Right atrium auricular region (tissue), 2 donors: ENCODE measurements around the gene RPL10. TPM values are rescaled to one million over a fixed set of nuclear protein-coding genes. Genes with fewer than 3 reads are reported as not detected.

Experiments
- DNase-seq: peaks from one replicate; pipeline ENCODE4 v3.0.0-alpha.2; 2019; ENCODE audit warnings: low spot score
- H3K27ac ChIP-seq, 2 donors: fragments of 200-600 bp; sonication (generic); 1 replicate in 1 of 2; 2 replicates in 1 of 2; pipeline ENCODE4 v1.5.1; 2016 to 2019
- H3K27me3 ChIP-seq, 2 donors: fragments of 200-600 bp; sonication (generic); one replicate each; pipeline versions ENCODE4 v1.5.1 to v1.6.0; 2017 to 2019
- H3K36me3 ChIP-seq: fragments of 200-600 bp; sonication (generic); one replicate; pipeline ENCODE4 v1.5.1; 2016
- H3K4me1 ChIP-seq, 2 donors: fragments of 200-600 bp; sonication (generic); one replicate each; pipeline versions ENCODE4 v1.5.1 to v1.6.0; 2017 to 2019
- H3K4me3 ChIP-seq, 2 donors: fragments of 200-600 bp; sonication (generic); 1 replicate in 1 of 2; 2 replicates in 1 of 2; pipeline ENCODE4 v1.5.1; 2017 to 2019; ENCODE audit warnings: mild to moderate bottlenecking in 1 of 2, moderate library complexity in 1 of 2
- H3K9me3 ChIP-seq, 2 donors: fragments of 200-600 bp; sonication (generic); one replicate each; pipeline ENCODE4 v1.5.1; 2019
- CTCF ChIP-seq, 2 donors: fragments of 200-600 bp; sonication (generic); IDR thresholded peaks; one replicate each; pipeline ENCODE4 v1.5.1; 2019; ENCODE audit warnings: antibody characterized with exemption in 2 of 2
- total RNA-seq, 2 donors: library from RNA; depleted of rRNA; stranded (reverse); fragments of >200 nt; gene quantifications; one replicate each; pipeline ENCODE4 v1.1.0, GENCODE V29; 2016

The RPL10 gene
- total RNA-seq, 2 donors from 2014 or later, result 1,667 to 4,587 TPM

GRCh38 chrX:154373340-154374306, 24.6 kb upstream of the RPL10 start:
- H3K9me3 ChIP-seq, result no peaks in the 10 kb centered on the region
- H3K27ac ChIP-seq, result peak overlapping the region; percentile 84 to 96
- H3K4me3 ChIP-seq, result peak overlapping the region; percentile 74 to 78
- peaks cover 15% of the 10 kb centered on the region for H3K36me3 ChIP-seq
- H3K27me3 ChIP-seq, result no peaks in the 10 kb centered on the region
- H3K4me1 ChIP-seq, result peaks cover 0 to 25% of the 10 kb centered on the region in 2 donors
- peak; percentile 49 to 75 for TF ChIP-seq CTCF (IDR thresholded peaks at IDR 0.05)
- DNase-seq, result peak; percentile 81

DNA sequence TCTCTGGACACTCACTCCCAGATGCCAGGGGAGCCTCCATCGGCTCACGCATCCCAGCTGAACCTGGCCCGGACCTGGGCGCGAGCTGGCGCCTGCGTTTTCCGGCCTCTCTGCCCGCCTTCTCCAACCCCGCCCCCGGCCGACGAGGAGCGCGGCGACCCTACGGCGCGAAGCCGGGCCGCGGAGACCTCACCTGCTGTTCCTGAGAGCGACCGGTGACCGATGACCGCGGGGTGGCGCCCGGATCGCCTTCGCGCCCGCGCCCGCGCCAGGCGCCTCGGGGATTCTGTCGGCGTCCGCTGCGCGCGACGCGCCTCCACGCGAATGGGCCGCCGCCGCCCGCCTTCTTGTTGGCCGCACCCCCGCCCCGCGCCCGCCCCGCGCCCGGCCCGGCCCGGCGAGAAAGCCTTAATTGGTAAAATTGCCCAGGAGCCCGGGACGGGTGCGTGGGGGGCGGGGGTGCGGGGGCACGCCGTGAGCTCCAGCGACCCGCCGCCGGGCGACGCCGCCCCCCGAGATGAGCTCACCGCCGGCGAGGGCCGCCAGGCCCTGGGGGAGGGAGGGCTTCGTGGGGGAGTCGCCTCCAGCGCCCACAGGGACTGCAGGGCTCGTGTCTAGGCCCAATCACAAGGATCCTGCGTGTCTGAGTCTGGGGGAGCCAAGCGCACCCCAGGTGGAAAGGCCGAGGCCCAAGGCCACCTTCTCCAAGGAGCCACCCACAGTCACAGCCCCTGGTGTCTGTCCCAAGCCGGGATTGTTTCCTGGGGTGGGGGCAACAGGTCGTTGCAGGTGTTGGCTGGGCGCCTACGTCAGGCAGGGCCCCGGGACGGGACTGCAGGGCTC, 23.6 kb upstream of the RPL10 start, which contains the start of gene FLNA:
Gene FLNA (minus strand): TSS at position 322 of the 843 bp plus-strand sequence. CDS start 3,389 bp downstream, outside the sequence.
- no peaks in the 10 kb centered on the region for H3K27me3 ChIP-seq
- H3K27ac ChIP-seq, result peak within 1 kb of the TSS; percentile 84 to 96
- H3K9me3 ChIP-seq, result no peaks in the 10 kb centered on the region
- peak within 1 kb of the TSS; percentile 74 to 78 for H3K4me3 ChIP-seq
- TF ChIP-seq CTCF (IDR thresholded peaks at IDR 0.05), result no peak
- no peak for DNase-seq
- peaks cover 9% of the 10 kb centered on the region for H3K36me3 ChIP-seq
- H3K4me1 ChIP-seq, result peaks cover 0 to 25% of the 10 kb centered on the region in 2 donors

GRCh38 chrX:154375156-154375504, 23.0 kb upstream of the RPL10 start:
- Histone ChIP-seq H3K27ac (peak overlapping the region; percentile 84 to 96), H3K27me3 (no peaks in the 10 kb centered on the region), H3K36me3 (peaks cover 8% of the 10 kb centered on the region), H3K9me3 (no peaks in the 10 kb centered on the region), H3K4me3 (peak overlapping the region; percentile 74 to 78), H3K4me1 (peaks cover 0 to 27% of the 10 kb centered on the region in 2 donors)
- no peak for DNase-seq
- no peak for TF ChIP-seq CTCF (IDR thresholded peaks at IDR 0.05)

DNA sequence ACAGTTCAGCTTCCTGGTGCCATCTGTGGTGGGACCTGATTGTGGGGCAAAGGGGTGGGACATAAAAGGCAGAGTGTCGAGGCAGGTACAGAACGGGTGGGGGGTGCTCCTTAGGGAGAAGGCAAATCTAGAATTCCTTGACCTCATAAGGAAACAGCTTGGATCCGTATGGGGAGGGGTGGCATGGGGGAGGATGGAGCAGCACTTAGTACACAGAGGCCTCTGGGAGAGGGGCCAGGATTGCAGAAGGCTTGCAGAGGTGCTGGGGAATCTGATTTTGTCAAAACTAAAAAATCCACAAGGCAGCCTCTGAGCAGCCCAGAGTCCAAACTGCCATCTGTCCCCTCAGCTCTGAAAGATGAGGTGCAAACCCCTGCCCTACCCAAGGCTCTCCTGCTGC, 21.4 kb upstream of the RPL10 start:
- no peak for DNase-seq
- Histone ChIP-seq H3K4me1 (peaks cover 0 to 37% of the 10 kb centered on the region in 2 donors), H3K27ac (peak overlapping the region; percentile 93 to 96), H3K27me3 (no peaks in the 10 kb centered on the region), H3K36me3 (no peaks in the 10 kb centered on the region), H3K9me3 (no peaks in the 10 kb centered on the region), H3K4me3 (no peak overlapping the region)
- no peak for TF ChIP-seq CTCF (IDR thresholded peaks at IDR 0.05)

GRCh38 chrX:154378059-154378798, 19.9 kb upstream of the RPL10 start:
- H3K27ac ChIP-seq, result peak overlapping the region; percentile 93 to 96
- no peaks in the 10 kb centered on the region for H3K27me3 ChIP-seq
- no peak for DNase-seq
- H3K4me1 ChIP-seq, result peaks cover 0 to 23% of the 10 kb centered on the region in 2 donors
- TF ChIP-seq CTCF (IDR thresholded peaks at IDR 0.05), result no peak
- no peaks in the 10 kb centered on the region for H3K9me3 ChIP-seq
- peak overlapping the region; percentile 38 to 56 for H3K4me3 ChIP-seq
- no peaks in the 10 kb centered on the region for H3K36me3 ChIP-seq
